Spleen (tissue), 7 donors: ENCODE measurements around the gene PTPRU.
"Not testable (repeated sequence)": the region's sequence is repeated elsewhere in the genome, so short reads cannot be mapped to it uniquely, and the experiment has no call there.

Experiments
- POLR2AphosphoS5 ChIP-seq, 3 donors: sonication (generic); formaldehyde crosslinking; IDR thresholded peaks; one replicate each; pipeline ENCODE4 v1.5.1; 2017; ENCODE audit warnings: antibody characterized with exemption in 3 of 3
- TF ChIP-seq, protein P1 (sequence below), 11 experiments: fragments of 200-600 bp in 7 of 11; fragments of 450-650 bp in 4 of 11; sonication (generic) in 4 of 11; IDR thresholded peaks in 8 of 11; conservative IDR thresholded peaks in 3 of 11; 1 replicate in 7 of 11; 2 replicates in 4 of 11; pipeline versions ENCODE4 v1.4.0 to v1.8.0; 2016 to 2021; ENCODE audit warnings: antibody characterized with exemption in 11 of 11, inconsistent platforms in 4 of 11, mild to moderate bottlenecking in 1 of 11
- donor health status: DM: no; HTN: no; CAD: no; lungs with moderate emphysema.
- donor health status: DM: no; HTN: no; CAD: no.
- donor health status: DM: no; HTN: no; CAD: no.

GRCh38 chr1:29234881-29235280, 1.4 kb upstream of the PTPRU start:
- TF ChIP-seq, protein P1, sequence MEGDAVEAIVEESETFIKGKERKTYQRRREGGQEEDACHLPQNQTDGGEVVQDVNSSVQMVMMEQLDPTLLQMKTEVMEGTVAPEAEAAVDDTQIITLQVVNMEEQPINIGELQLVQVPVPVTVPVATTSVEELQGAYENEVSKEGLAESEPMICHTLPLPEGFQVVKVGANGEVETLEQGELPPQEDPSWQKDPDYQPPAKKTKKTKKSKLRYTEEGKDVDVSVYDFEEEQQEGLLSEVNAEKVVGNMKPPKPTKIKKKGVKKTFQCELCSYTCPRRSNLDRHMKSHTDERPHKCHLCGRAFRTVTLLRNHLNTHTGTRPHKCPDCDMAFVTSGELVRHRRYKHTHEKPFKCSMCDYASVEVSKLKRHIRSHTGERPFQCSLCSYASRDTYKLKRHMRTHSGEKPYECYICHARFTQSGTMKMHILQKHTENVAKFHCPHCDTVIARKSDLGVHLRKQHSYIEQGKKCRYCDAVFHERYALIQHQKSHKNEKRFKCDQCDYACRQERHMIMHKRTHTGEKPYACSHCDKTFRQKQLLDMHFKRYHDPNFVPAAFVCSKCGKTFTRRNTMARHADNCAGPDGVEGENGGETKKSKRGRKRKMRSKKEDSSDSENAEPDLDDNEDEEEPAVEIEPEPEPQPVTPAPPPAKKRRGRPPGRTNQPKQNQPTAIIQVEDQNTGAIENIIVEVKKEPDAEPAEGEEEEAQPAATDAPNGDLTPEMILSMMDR (IDR thresholded peaks at IDR 0.05 in 8 of 11, conservative IDR thresholded peaks at IDR 0.05 in 3 of 11): not testable (repeated sequence)
- not testable (repeated sequence) for TF ChIP-seq POLR2AphosphoS5 (IDR thresholded peaks at IDR 0.05)
